Smooth muscle cell (in vitro differentiated cells): ENCODE data around the gene KCNN4. TPM values are rescaled to one million over a fixed set of nuclear protein-coding genes. Genes with fewer than 3 reads are reported as not detected.
A peak's percentile ranks its signal among the peaks of the same experiment; 100 is the strongest.

ENCODE experiments used
- DNase-seq: peaks from one replicate; lab custom pipeline; 2025; ENCODE audit not compliant: unreplicated experiment; lab: John Stamatoyannopoulos, UW
- H2AFZ ChIP-seq: fragments of 200-600 bp; sonication (generic); 2 replicates; pipeline ENCODE4 v1.6.0; 2016; ENCODE audit warnings: antibody characterized with exemption, low read depth, mild to moderate bottlenecking
- H3F3A ChIP-seq: fragments of 200-600 bp; sonication (generic); 2 replicates; pipeline ENCODE4 v1.6.0; 2017; ENCODE audit warnings: antibody characterized with exemption, low read depth
- H3K27ac ChIP-seq: fragments of 200-600 bp; sonication (generic); 2 replicates; pipeline ENCODE4 v1.5.1; 2016; ENCODE audit warnings: low read depth, mild to moderate bottlenecking
- H3K27me3 ChIP-seq: fragments of 200-600 bp; sonication (generic); 2 replicates; pipeline ENCODE4 v1.6.1; 2016; ENCODE audit warnings: low read depth, mild to moderate bottlenecking
- H3K36me3 ChIP-seq: fragments of 200-600 bp; sonication (generic); 2 replicates; pipeline ENCODE4 v1.5.1; 2016; ENCODE audit warnings: low read depth
- H3K4me1 ChIP-seq: fragments of 200-600 bp; sonication (generic); 2 replicates; pipeline ENCODE4 v1.5.1; 2016; ENCODE audit warnings: low read depth
- H3K4me2 ChIP-seq: fragments of 200-600 bp; sonication (generic); 2 replicates; pipeline ENCODE4 v1.6.0; 2016; ENCODE audit warnings: mild to moderate bottlenecking
- H3K4me3 ChIP-seq: fragments of 200-600 bp; sonication (generic); 2 replicates; pipeline ENCODE4 v1.5.1; 2016; ENCODE audit warnings: mild to moderate bottlenecking
- H3K79me2 ChIP-seq: fragments of 200-600 bp; sonication (generic); 2 replicates; pipeline ENCODE4 v1.6.0; 2016; ENCODE audit warnings: low read depth, mild to moderate bottlenecking
- H3K9ac ChIP-seq: fragments of 200-600 bp; sonication (generic); 2 replicates; pipeline ENCODE4 v1.6.0; 2016; ENCODE audit warnings: low read depth
- H3K9me3 ChIP-seq: fragments of 200-600 bp; sonication (generic); replicated peaks from 2 replicates; pipeline ENCODE4 v1.5.1; 2016; ENCODE audit warnings: low read depth
- H4K20me1 ChIP-seq: fragments of 200-600 bp; sonication (generic); 2 replicates; pipeline ENCODE4 v1.6.0; 2016; ENCODE audit warnings: low read depth
- WGBS: methylation state at CpG from one replicate; pipeline ENCODE4 v1.1.7; 2016; ENCODE audit warnings: low lambda C conversion rate; 5-methylcytosine and 5-hydroxymethylcytosine counted together
- polyA plus RNA-seq: library from polyadenylated mRNA; unstranded; fragments of >200 nt; fragmentation: Nextera tagmentation; extraction: Ambion mirVana; gene quantifications from 2 replicates; pipeline ENCODE4 v1.2.1, GENCODE V29; 2016
- total RNA-seq: library from RNA; depleted of rRNA; stranded (reverse); fragments of >200 nt; gene quantifications from 2 replicates; pipeline ENCODE4 v1.2.3, GENCODE V29; 2014
- TF ChIP-seq, protein P1 (sequence below): fragments of 200-600 bp; sonication (generic); IDR thresholded peaks from 2 replicates; pipeline ENCODE4 v1.5.1; 2017; ENCODE audit warnings: borderline replicate concordance, mild to moderate bottlenecking, antibody characterized with exemption; ENCODE audit not compliant: insufficient read depth, poor library complexity, severe bottlenecking

The KCNN4 gene
- total and polyA plus RNA-seq, 2 experiments from 2014 or later = 1.7 to 4.0 TPM

DNA sequence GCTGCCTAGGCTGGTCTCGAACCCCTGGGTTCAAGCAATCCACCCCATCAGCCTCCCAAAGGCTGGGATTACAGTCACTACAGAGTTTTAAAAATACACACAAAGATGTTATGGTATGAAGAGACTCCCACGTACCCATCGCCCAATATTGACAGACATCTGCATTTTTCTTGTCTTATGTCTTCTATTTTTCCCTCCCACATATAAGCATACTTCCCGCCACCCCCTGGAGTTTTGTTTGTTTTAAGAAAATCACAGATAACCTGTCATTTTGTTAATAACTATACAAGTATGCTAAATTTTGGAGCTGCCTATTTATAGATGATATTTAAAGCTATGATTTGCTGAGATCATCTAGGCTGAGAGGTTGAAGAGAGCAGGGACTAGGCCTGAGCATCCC lies 19.8 kb downstream of the KCNN4 start:
- WGBS = 91% methylated on average over 4 of the region's 4 CpGs
- Histone ChIP-seq H3K27ac (no peak overlapping the region), H3K9ac (no peak overlapping the region)

DNA sequence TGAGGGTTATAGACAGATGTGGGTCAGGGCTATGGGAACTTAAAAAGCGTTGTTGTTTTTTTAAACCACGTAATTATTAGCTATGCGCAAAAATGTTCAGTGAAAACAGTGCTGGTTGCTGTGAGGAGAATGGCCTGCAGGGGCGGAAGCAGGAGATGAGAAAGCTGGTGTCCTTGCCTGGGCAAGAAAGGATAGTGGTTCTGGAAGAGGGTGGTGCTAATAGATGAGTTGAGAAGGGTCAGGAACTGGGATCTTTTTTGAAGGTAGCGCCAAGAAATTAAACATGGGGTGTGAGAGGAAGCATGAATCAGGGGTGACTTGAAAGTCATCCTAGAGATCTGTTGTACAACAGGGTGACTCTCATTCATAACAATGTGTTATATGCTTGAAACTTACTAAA lies 21.3 kb downstream of the KCNN4 start:
- H3K4me3 ChIP-seq = no peak overlapping the region
- no peak overlapping the region for H3K4me2 ChIP-seq
- TF ChIP-seq, protein P1, sequence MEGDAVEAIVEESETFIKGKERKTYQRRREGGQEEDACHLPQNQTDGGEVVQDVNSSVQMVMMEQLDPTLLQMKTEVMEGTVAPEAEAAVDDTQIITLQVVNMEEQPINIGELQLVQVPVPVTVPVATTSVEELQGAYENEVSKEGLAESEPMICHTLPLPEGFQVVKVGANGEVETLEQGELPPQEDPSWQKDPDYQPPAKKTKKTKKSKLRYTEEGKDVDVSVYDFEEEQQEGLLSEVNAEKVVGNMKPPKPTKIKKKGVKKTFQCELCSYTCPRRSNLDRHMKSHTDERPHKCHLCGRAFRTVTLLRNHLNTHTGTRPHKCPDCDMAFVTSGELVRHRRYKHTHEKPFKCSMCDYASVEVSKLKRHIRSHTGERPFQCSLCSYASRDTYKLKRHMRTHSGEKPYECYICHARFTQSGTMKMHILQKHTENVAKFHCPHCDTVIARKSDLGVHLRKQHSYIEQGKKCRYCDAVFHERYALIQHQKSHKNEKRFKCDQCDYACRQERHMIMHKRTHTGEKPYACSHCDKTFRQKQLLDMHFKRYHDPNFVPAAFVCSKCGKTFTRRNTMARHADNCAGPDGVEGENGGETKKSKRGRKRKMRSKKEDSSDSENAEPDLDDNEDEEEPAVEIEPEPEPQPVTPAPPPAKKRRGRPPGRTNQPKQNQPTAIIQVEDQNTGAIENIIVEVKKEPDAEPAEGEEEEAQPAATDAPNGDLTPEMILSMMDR = no peak
- no peaks in the 10 kb centered on the region for H3K27me3 ChIP-seq
- DNase-seq = no peak
- peaks cover 22% of the 10 kb centered on the region for H3F3A ChIP-seq
- H3K27ac ChIP-seq = peak overlapping the region; percentile 53
- H3K4me1 ChIP-seq = no peaks in the 10 kb centered on the region
- H3K9me3 ChIP-seq = no peaks in the 10 kb centered on the region
- WGBS = 57% methylated on average over 5 of the region's 5 CpGs
- no peak overlapping the region for H3K9ac ChIP-seq
- H3K36me3 ChIP-seq = no peaks in the 10 kb centered on the region
- H3K79me2 ChIP-seq = no peaks in the 10 kb centered on the region
- no peaks in the 10 kb centered on the region for H4K20me1 ChIP-seq
- no peak overlapping the region for H2AFZ ChIP-seq

More for the DNA sequence above, 19.8 kb downstream of the KCNN4 start:
- H3K79me2 ChIP-seq = no peaks in the 10 kb centered on the region
- H3F3A ChIP-seq = peaks cover 19% of the 10 kb centered on the region
- no peak overlapping the region for H2AFZ ChIP-seq
- DNase-seq = no peak
- no peaks in the 10 kb centered on the region for H4K20me1 ChIP-seq
- H3K4me2 ChIP-seq = no peak overlapping the region
- H3K4me3 ChIP-seq = no peak overlapping the region
- TF ChIP-seq, protein P1 = no peak
- no peaks in the 10 kb centered on the region for H3K4me1 ChIP-seq
- H3K9me3 ChIP-seq = no peaks in the 10 kb centered on the region
- H3K27me3 ChIP-seq = no peaks in the 10 kb centered on the region
- no peaks in the 10 kb centered on the region for H3K36me3 ChIP-seq

DNA sequence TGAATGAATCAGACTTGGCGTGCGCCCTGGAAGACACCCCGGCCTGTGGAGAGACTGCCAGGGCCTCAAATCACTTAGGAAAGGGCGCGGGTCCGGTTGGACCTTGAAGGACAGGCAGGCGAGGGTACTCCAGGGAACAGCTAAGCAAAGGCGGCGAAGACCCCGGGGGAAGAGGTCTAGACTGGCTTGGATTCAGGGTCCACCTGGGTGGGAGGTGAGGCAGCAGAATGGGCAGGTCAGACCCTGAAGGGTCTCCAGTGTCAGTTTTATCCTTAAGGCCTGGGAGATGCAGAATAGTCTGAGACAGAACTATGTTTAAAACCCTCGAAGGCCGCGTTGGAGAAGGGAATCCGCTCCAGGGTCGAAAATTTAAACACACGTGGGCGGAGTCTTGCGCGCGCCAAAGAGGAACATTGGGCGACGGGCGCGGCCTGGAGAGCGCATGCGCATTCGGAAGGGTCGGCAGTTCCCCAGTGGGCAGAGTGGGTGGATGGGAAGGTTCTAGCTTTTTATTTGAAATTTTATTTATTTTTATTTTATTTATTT lies 25.4 kb downstream of the KCNN4 start:
- Histone ChIP-seq H2AFZ (peak overlapping the region; percentile 91), H3K9me3 (no peaks in the 10 kb centered on the region), H4K20me1 (peaks cover 16% of the 10 kb centered on the region), H3K27me3 (no peaks in the 10 kb centered on the region), H3K27ac (peak overlapping the region; percentile 100), H3K4me3 (peak overlapping the region; percentile 86), H3K79me2 (peaks cover 20% of the 10 kb centered on the region), H3K36me3 (peaks cover 2% of the 10 kb centered on the region), H3K4me2 (peak overlapping the region; percentile 98), H3K9ac (peak overlapping the region; percentile 98), H3F3A (peaks cover 31% of the 10 kb centered on the region), H3K4me1 (peaks cover 10% of the 10 kb centered on the region)
- 1% methylated on average over 28 of the region's 28 CpGs for WGBS
- peak; percentile 48 for DNase-seq
- TF ChIP-seq, protein P1 = no peak
